ENCODE measurements around the gene TTC6. TPM values are rescaled to one million over a fixed set of nuclear protein-coding genes. Genes with fewer than 3 reads are reported as not detected.

TTC6 gene
- polyA plus RNA-seq, 1 donor from 2014 or later: not detected

GRCh38 chr14:37643701-37644100 is 48.3 kb downstream of the TTC6 start:
- no peak overlapping the region for H3K9ac ChIP-seq (ENCODE audit: low read length)
- H3F3A ChIP-seq (ENCODE audit: insufficient read depth, low read length, poor library complexity, severe bottlenecking): no peaks in the 10 kb centered on the region
- H3K4me3 ChIP-seq (ENCODE audit: low read length): peak overlapping the region; percentile 37
- peak overlapping the region; percentile 54 for H3K27ac ChIP-seq (ENCODE audit: low read length)
- no peak overlapping the region for H2AFZ ChIP-seq (ENCODE audit: low read depth, low read length)
- TF ChIP-seq EP300 (conservative IDR thresholded peaks at IDR 0.05; ENCODE audit: poor library complexity, severe bottlenecking): peak; percentile 79
- peak; percentile 25 for TF ChIP-seq POLR2AphosphoS5 (IDR thresholded peaks at IDR 0.05)
- no peak for TF ChIP-seq RAD21 (conservative IDR thresholded peaks at IDR 0.05)
- no peaks in the 10 kb centered on the region for H3K9me2 ChIP-seq (ENCODE audit: insufficient read depth, low read length)
- no peaks in the 10 kb centered on the region for H4K20me1 ChIP-seq (ENCODE audit: insufficient read depth)
- no peaks in the 10 kb centered on the region for H3K79me2 ChIP-seq (replicated peaks; ENCODE audit: insufficient read depth, low read length)
- no peaks in the 10 kb centered on the region for H3K27me3 ChIP-seq (ENCODE audit: insufficient read depth, low read depth, low read length)
- H3K4me2 ChIP-seq (ENCODE audit: low read length): no peak overlapping the region
- no peaks in the 10 kb centered on the region for H3K9me3 ChIP-seq (ENCODE audit: low read length)
- no peaks in the 10 kb centered on the region for H3K36me3 ChIP-seq (ENCODE audit: insufficient read depth, low read length)

Other genes starting within 250 kb of the TTC6 start
- gene FOXA1, start 380 bp upstream of the TTC6 start, polyA plus RNA-seq: not detected in 2 replicates

All from neural cell (in vitro differentiated cells).